Kidney (tissue), 14 donors: ENCODE measurements around the gene PFKL. TPM values are rescaled to one million over a fixed set of nuclear protein-coding genes. Genes with fewer than 3 reads are reported as not detected.

Source experiments
- DNase-seq, 5 donors: peaks; one replicate each; pipeline ENCODE4 v3.0.0-alpha.2; 2013 to 2020
- FAIRE-seq: peaks from 2 replicates; lab custom pipeline; 2012; peaks lifted over from hg19 to GRCh38; lab: Jason Lieb, UNC
- H3K27ac ChIP-seq, 2 donors: one replicate each; pipeline ENCODE4 v1.7.0; 2013; ENCODE audit warnings: low read depth in 2 of 2, low read length in 2 of 2, inconsistent platforms in 1 of 2
- H3K27me3 ChIP-seq: one replicate; pipeline ENCODE4 v1.7.1; 2013; ENCODE audit warnings: low read length, inconsistent platforms; ENCODE audit not compliant: control insufficient read depth, insufficient read depth
- H3K36me3 ChIP-seq, 3 donors: one replicate each; pipeline versions ENCODE4 v1.7.0 to v1.7.1; 2013; ENCODE audit warnings: low read length in 3 of 3, control low read depth in 1 of 3, inconsistent platforms in 1 of 3; ENCODE audit not compliant: insufficient read depth in 3 of 3, control insufficient read depth in 2 of 3
- H3K4me1 ChIP-seq, 3 donors: one replicate each; pipeline versions ENCODE4 v1.7.0 to v1.7.1; 2013; ENCODE audit warnings: low read length in 3 of 3, inconsistent platforms in 1 of 3, low read depth in 1 of 3; ENCODE audit not compliant: control insufficient read depth in 2 of 3, insufficient read depth in 2 of 3
- H3K4me3 ChIP-seq, 3 donors: one replicate each; pipeline versions ENCODE4 v1.7.0 to v1.8.1; 2013; ENCODE audit warnings: low read length in 3 of 3, control low read depth in 1 of 3, inconsistent platforms in 1 of 3
- H3K9ac ChIP-seq, 3 donors: one replicate each; pipeline versions ENCODE4 v1.7.0 to v1.7.1; 2013; ENCODE audit warnings: low read length in 3 of 3, control low read depth in 1 of 3, inconsistent platforms in 1 of 3
- H3K9me3 ChIP-seq, 3 donors: one replicate each; pipeline versions ENCODE4 v1.7.0 to v1.7.1; 2013; ENCODE audit warnings: low read length in 3 of 3, control low read depth in 1 of 3, inconsistent platforms in 1 of 3; ENCODE audit not compliant: control insufficient read depth in 2 of 3, insufficient read depth in 1 of 3
- CTCF ChIP-seq: IDR thresholded peaks from 3 replicates; pipeline ENCODE4 v1.5.1; 2012; ENCODE audit warnings: mild to moderate bottlenecking, moderate library complexity, borderline replicate concordance; ENCODE audit not compliant: insufficient read depth; ENCODE audit errors: extremely low read depth
- intact Hi-C: fragments of 100-400 bp; cut with DNase I; formaldehyde crosslinking; loops from one replicate; pipeline ENCODE4 v1.11.1; 2022
- polyA plus RNA-seq: library from polyadenylated mRNA; stranded (reverse); fragments of 350-450 nt; fragmentation: Illumina TruSeq; extraction: RNeasy Lipid Tissue Mini Kit (QIAGEN cat#74804); gene quantifications from one replicate; pipeline ENCODE4 v1.2.3, GENCODE V29; 2014; ENCODE audit warnings: low read depth, low replicate concordance; ENCODE audit not compliant: insufficient read depth
- total RNA-seq: library from RNA; stranded (reverse); fragmentation: NEBNext Ultra II Directional; extraction: Animal tissue kit (Norgen Biotek cat#: 25700); gene quantifications from one replicate; pipeline ENCODE4 v1.2.1, GENCODE V29; 2021
- donor health status: control.
- donor health status: control.
- donor health status: control.
- donor health status: control.
- donor health status: control.
- donor health status: DM: yes; HTN: yes; CAD: no.
- donor health status: Normal renal cell carcinoma (clear cell type).

PFKL gene
- total and polyA plus RNA-seq, 2 donors from 2014 or later = 155 to 197 TPM

DNA sequence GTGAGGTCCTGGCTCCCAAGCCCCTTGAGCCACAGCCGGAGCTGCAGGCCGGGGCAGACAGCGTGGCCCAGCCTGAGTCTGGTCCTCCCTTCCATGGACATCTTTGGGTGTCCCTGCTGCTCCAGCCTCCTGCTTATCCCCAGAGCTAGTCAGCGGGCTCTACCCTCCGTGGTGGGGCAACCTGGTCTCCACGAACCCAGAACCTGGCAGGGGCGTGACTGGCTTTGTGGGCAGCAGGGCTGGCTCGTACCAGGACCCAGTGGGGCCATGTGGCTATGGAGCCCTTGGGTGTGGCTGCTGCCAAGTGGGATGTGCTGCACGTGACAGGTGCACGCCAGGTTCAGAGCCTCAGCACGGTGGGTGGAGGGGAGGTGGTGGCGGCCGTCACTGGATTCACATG lies 21.0 kb downstream of the PFKL start:
- intact Hi-C loops = no loop called here
- H3K4me3 ChIP-seq = no peak overlapping the region
- peaks cover 0 to 39% (median 17%) of the 10 kb centered on the region in 3 donors for H3K36me3 ChIP-seq
- no peak overlapping the region for H3K9ac ChIP-seq
- FAIRE-seq (no peak), DNase-seq (no peak)
- TF ChIP-seq CTCF = no peak
- no peaks in the 10 kb centered on the region for H3K4me1 ChIP-seq
- H3K27me3 ChIP-seq = no peaks in the 10 kb centered on the region
- no peak overlapping the region for H3K27ac ChIP-seq
- no peaks in the 10 kb centered on the region for H3K9me3 ChIP-seq

- FAIRE-seq (no peak), DNase-seq (no peak)
- H3K9me3 ChIP-seq = no peaks in the 10 kb centered on the region
- H3K9ac ChIP-seq = no peak overlapping the region
- intact Hi-C loops = no loop called here
- TF ChIP-seq CTCF = no peak
- H3K4me1 ChIP-seq = no peaks in the 10 kb centered on the region
- no peaks in the 10 kb centered on the region for H3K27me3 ChIP-seq
- H3K4me3 ChIP-seq = no peak overlapping the region
- H3K36me3 ChIP-seq = peaks cover 0 to 36% (median 17%) of the 10 kb centered on the region in 3 donors
- no peak overlapping the region for H3K27ac ChIP-seq
These were observed 22.1 kb downstream of the PFKL start for GRCh38 chr21:44321846-44322450.

DNA sequence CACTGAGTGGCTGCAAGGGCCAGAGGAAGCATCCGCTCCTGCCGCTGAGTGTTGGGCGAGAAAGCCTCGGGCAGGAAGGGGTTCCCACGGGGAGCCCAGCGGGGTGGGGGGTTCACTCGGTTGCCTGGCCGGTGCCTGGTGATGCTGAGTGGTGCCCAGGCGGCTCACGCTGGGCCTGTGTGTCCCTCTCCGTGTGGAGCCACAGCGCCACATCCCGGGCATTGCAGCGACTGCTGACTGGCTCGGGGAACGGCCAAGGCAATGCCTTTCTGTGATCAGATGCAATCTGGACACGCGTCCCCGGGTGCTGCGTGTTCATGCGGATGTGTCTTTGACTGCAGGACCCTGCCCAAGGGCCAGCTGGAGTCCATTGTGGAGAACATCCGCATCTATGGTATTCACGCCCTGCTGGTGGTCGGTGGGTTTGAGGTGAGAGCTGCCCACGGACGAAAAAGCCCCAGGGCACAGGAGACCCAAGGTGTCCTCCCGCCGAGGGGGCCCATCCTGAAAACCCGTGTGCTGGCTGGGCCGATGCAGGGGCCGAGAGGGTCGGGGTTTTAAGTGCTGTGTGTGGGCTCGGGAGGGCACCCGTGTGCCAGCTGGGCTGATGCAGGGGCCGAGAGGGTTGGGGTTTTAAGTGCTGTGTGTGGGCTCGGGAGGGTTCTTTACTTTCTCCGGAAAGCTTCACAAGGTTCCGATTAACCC lies 22.9 kb downstream of the PFKL start:
- Histone ChIP-seq H3K4me1 (no peaks in the 10 kb centered on the region), H3K4me3 (no peak overlapping the region), H3K27me3 (no peaks in the 10 kb centered on the region), H3K36me3 (peaks cover 0 to 32% (median 17%) of the 10 kb centered on the region in 3 donors), H3K27ac (no peak overlapping the region), H3K9ac (no peak overlapping the region), H3K9me3 (no peaks in the 10 kb centered on the region)
- FAIRE-seq (no peak), DNase-seq (no peak)
- TF ChIP-seq CTCF = no peak
- intact Hi-C loops = no loop called here
